MM.1S (cell line): ENCODE results near the gene WFDC8.
"Not testable (repeated sequence)": the region's sequence is repeated elsewhere in the genome, so short reads cannot be mapped to it uniquely, and the experiment has no call there.

Experiments used
- DNase-seq: peaks from one replicate; pipeline ENCODE4 v3.0.0-alpha.2; 2015
- H2AFZ ChIP-seq: fragments of 300-600 bp; sonication (generic); 2 replicates; pipeline ENCODE4 v1.6.0; 2016; ENCODE audit warnings: antibody characterized with exemption, low read length
- H3F3A ChIP-seq: fragments of 300-600 bp; sonication (generic); 2 replicates; pipeline ENCODE4 v1.6.1; 2016; ENCODE audit warnings: mild to moderate bottlenecking, antibody characterized with exemption, low read length, moderate library complexity, mixed read lengths; ENCODE audit not compliant: insufficient read depth
- H3K27ac ChIP-seq: fragments of 300-600 bp; sonication (generic); 2 replicates; pipeline ENCODE4 v1.5.1; 2016; ENCODE audit warnings: mild to moderate bottlenecking, low read length
- H3K27me3 ChIP-seq: fragments of 300-600 bp; sonication (generic); replicated peaks from 2 replicates; pipeline ENCODE4 v1.6.0; 2016; ENCODE audit warnings: low read length; ENCODE audit not compliant: insufficient read depth
- H3K36me3 ChIP-seq: fragments of 300-600 bp; sonication (generic); replicated peaks from 2 replicates; pipeline ENCODE4 v1.6.1; 2016; ENCODE audit warnings: mild to moderate bottlenecking, low read length, mixed read lengths; ENCODE audit not compliant: insufficient read depth
- H3K4me1 ChIP-seq: fragments of 300-600 bp; sonication (generic); 2 replicates; pipeline ENCODE4 v1.6.1; 2016; ENCODE audit warnings: low read length, mixed read lengths
- H3K4me2 ChIP-seq: fragments of 300-600 bp; sonication (generic); 2 replicates; pipeline ENCODE4 v1.6.0; 2016; ENCODE audit warnings: low read depth, low read length
- H3K4me3 ChIP-seq: fragments of 300-600 bp; sonication (generic); 2 replicates; pipeline ENCODE4 v1.5.1; 2016; ENCODE audit warnings: low read length, mixed read lengths
- H3K79me2 ChIP-seq: fragments of 300-600 bp; sonication (generic); 2 replicates; pipeline ENCODE4 v1.6.1; 2016; ENCODE audit warnings: mixed run types, low read length, mixed read lengths
- H3K9ac ChIP-seq: fragments of 300-600 bp; sonication (generic); 2 replicates; pipeline ENCODE4 v1.6.1; 2016; ENCODE audit warnings: low read length, mixed read lengths
- H3K9me2 ChIP-seq: fragments of 300-600 bp; sonication (generic); replicated peaks from 2 replicates; pipeline ENCODE4 v1.6.1; 2016; ENCODE audit warnings: mild to moderate bottlenecking, low read length, mixed read lengths; ENCODE audit not compliant: insufficient read depth
- H3K9me3 ChIP-seq: fragments of 300-600 bp; sonication (generic); replicated peaks from 2 replicates; pipeline ENCODE4 v1.6.1; 2016; ENCODE audit warnings: mild to moderate bottlenecking, low read length, mixed read lengths; ENCODE audit not compliant: insufficient read depth
- H4K20me1 ChIP-seq: fragments of 300-600 bp; sonication (generic); 2 replicates; pipeline ENCODE4 v1.6.1; 2016; ENCODE audit warnings: mild to moderate bottlenecking, low read length, moderate library complexity, mixed read lengths; ENCODE audit not compliant: insufficient read depth
- CTCF ChIP-seq: fragments of 300-600 bp; sonication (generic); IDR thresholded peaks from 2 replicates; pipeline ENCODE4 v1.5.1; 2016; ENCODE audit warnings: antibody characterized with exemption, low read length, mixed read lengths
- EZH2 ChIP-seq: fragments of 300-600 bp; sonication (generic); optimal IDR thresholded peaks from 2 replicates; pipeline ENCODE3; 2017; ENCODE audit warnings: low read depth, mild to moderate bottlenecking, antibody characterized with exemption, low read length, mixed read lengths
- EZH2phosphoT487 ChIP-seq: fragments of 300-600 bp; sonication (generic); IDR thresholded peaks from 2 replicates; pipeline ENCODE4 v1.6.1; 2018; ENCODE audit warnings: antibody characterized with exemption, low read length

WFDC8 gene

GRCh38 chr20:45592574-45593189 lies 13.6 kb upstream of the WFDC8 start:
- TF ChIP-seq CTCF (peak; percentile 95), EZH2 (no peak)
- Histone ChIP-seq H3K27me3 (no peaks in the 10 kb centered on the region), H4K20me1 (no peaks in the 10 kb centered on the region), H2AFZ (no peak overlapping the region), H3K36me3 (no peaks in the 10 kb centered on the region), H3K27ac (no peak overlapping the region), H3K4me3 (no peak overlapping the region), H3K9ac (no peak overlapping the region), H3K9me3 (no peaks in the 10 kb centered on the region), H3K9me2 (no peaks in the 10 kb centered on the region), H3F3A (no peaks in the 10 kb centered on the region), H3K4me1 (no peaks in the 10 kb centered on the region), H3K79me2 (no peaks in the 10 kb centered on the region), H3K4me2 (no peak overlapping the region)
- peak; percentile 82 for DNase-seq

- DNase-seq: no peak
- Histone ChIP-seq H3K79me2 (no peaks in the 10 kb centered on the region), H3K9me3 (no peaks in the 10 kb centered on the region), H3K9me2 (no peaks in the 10 kb centered on the region), H3F3A (no peaks in the 10 kb centered on the region), H3K36me3 (no peaks in the 10 kb centered on the region), H3K4me3 (no peak overlapping the region), H3K9ac (no peak overlapping the region), H3K27ac (no peak overlapping the region), H3K4me2 (no peak overlapping the region), H2AFZ (no peak overlapping the region), H3K4me1 (no peaks in the 10 kb centered on the region), H4K20me1 (no peaks in the 10 kb centered on the region), H3K27me3 (no peaks in the 10 kb centered on the region)
- no peak for TF ChIP-seq CTCF
- no peak for TF ChIP-seq EZH2phosphoT487
- no peak for TF ChIP-seq EZH2
These were observed 10.6 kb upstream of the WFDC8 start for GRCh38 chr20:45589725-45590124.

DNA sequence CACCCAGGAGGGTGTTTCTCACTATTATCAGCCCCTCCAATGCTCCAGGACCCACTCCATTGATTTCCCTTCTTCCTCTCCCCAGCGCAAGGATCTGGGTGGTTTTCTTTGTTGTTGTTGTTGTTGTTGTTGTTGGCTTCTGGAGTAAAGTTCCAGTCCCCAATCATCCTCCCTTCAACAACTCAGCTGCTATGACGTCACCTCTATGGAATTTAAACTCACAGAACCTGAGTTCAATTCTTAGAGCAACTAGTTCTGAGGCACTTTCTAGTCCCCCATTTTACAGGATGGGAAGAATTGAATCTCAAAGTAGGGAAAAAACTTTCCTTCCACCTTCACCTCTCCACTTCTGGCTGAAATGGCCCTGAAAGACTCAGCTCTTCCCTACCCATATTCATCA lies 9.7 kb upstream of the WFDC8 start:
- Histone ChIP-seq H3K9ac (no peak overlapping the region), H3K4me1 (no peaks in the 10 kb centered on the region), H3K79me2 (no peaks in the 10 kb centered on the region), H3K4me2 (no peak overlapping the region), H3K9me3 (no peaks in the 10 kb centered on the region), H3K27me3 (no peaks in the 10 kb centered on the region), H3F3A (no peaks in the 10 kb centered on the region), H3K4me3 (no peak overlapping the region), H3K27ac (no peak overlapping the region), H2AFZ (no peak overlapping the region), H4K20me1 (no peaks in the 10 kb centered on the region), H3K9me2 (no peaks in the 10 kb centered on the region), H3K36me3 (no peaks in the 10 kb centered on the region)
- TF ChIP-seq EZH2 (no peak), CTCF (no peak), EZH2phosphoT487 (no peak)
- DNase-seq: no peak

DNA sequence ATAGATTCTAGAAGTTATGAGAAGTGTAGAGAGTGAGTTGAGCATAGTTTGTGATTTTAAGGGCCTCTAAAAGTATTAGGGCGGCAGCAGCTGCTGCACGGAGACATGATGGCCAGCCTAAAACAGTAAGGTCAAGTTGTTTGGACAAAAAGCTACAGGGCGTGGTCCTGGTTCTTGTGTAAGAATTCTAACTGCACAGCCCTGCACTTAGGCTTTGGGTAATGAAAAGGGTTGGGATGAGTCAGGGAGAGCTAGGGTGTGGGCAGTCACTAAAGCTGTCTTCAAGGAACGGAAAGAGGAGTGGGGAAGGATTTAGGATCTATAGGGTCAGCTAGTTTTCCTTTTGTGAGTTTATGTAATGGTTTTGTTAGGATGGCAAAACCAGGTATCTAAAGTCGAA lies 6.9 kb upstream of the WFDC8 start:
- not testable (repeated sequence) for DNase-seq, H2AFZ ChIP-seq, H3K36me3 ChIP-seq, H3K4me2 ChIP-seq, H3F3A ChIP-seq, H3K9me3 ChIP-seq, H3K79me2 ChIP-seq, H3K9me2 ChIP-seq, H3K4me3 ChIP-seq, H3K27ac ChIP-seq, H3K27me3 ChIP-seq, H3K9ac ChIP-seq, H4K20me1 ChIP-seq, H3K4me1 ChIP-seq

DNA sequence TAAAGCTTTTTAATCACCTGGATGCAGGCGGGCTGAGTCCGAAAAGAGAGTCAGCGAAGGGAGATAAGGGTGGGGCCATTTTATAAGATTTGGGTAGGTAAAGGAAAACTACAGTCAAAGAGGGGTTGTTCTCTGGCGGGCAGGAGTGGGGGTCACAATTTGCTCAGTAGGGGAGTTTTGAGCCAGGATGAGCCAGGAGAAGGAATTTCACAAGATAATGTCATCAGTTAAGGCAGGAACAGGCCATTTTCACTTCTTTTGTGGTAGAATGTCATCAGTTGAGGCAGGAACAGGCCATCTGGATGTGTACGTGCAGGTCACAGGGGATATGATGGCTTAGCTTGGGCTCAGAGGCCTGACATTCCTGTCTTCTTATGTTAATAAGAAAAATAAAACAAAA lies 5.2 kb upstream of the WFDC8 start:
- not testable (repeated sequence) for H3K9me3 ChIP-seq, H3K4me1 ChIP-seq, DNase-seq, H3K9ac ChIP-seq, H3K4me3 ChIP-seq, H3K27ac ChIP-seq, H4K20me1 ChIP-seq, H3K4me2 ChIP-seq, H2AFZ ChIP-seq, H3F3A ChIP-seq, H3K27me3 ChIP-seq, H3K36me3 ChIP-seq, H3K9me2 ChIP-seq, H3K79me2 ChIP-seq
